Gastroesophageal sphincter (tissue), 3 donors: ENCODE measurements around the gene ATMIN.

Experiments used
- CTCF ChIP-seq, 4 experiments: fragments of 200-600 bp in 2 of 4; fragments of 450-650 bp in 2 of 4; sonication (generic) in 1 of 4; IDR thresholded peaks; one replicate each; pipeline ENCODE4 v1.5.1; 2017 to 2019; ENCODE audit warnings: antibody characterized with exemption in 4 of 4, mild to moderate bottlenecking in 2 of 4, moderate library complexity in 2 of 4
- EP300 ChIP-seq: sonication (generic); formaldehyde crosslinking; IDR thresholded peaks from one replicate; pipeline ENCODE4 v1.6.1; 2017; ENCODE audit warnings: antibody characterized with exemption, mild to moderate bottlenecking
- POLR2A ChIP-seq, 2 donors: fragments of 450-650 bp; IDR thresholded peaks; one replicate each; pipeline ENCODE4 v1.6.1; 2017; ENCODE audit warnings: antibody characterized with exemption in 2 of 2, mild to moderate bottlenecking in 2 of 2, moderate library complexity in 1 of 2

- TF ChIP-seq EP300: no peak
- TF ChIP-seq CTCF (IDR thresholded peaks at IDR 0.05): no peak
- no peak for TF ChIP-seq POLR2A (IDR thresholded peaks at IDR 0.05)
These were observed 521 bp downstream of the ATMIN start for GRCh38 chr16:81035975-81036750.
